GM12873 (cell line): Measurements from ENCODE around the gene RGS6.

Experiments used
- CTCF ChIP-seq: IDR thresholded peaks from 2 replicates; pipeline ENCODE4 v1.5.1; 2012; ENCODE audit warnings: low read depth, mild to moderate bottlenecking, moderate library complexity, low read length, control low read depth; ENCODE audit not compliant: insufficient read depth; ENCODE audit errors: missing control alignments

Gene RGS6

GRCh38 chr14:72563676-72564075 is 631.4 kb downstream of the RGS6 start:
- TF ChIP-seq CTCF = no peak

GRCh38 chr14:72565149-72565559 is 632.9 kb downstream of the RGS6 start:
- TF ChIP-seq CTCF = no peak

- TF ChIP-seq CTCF = no peak
Measured at GRCh38 chr14:72565917-72566316, 633.7 kb downstream of the RGS6 start.

- no peak for TF ChIP-seq CTCF
Measured at GRCh38 chr14:72567226-72567625, 635.0 kb downstream of the RGS6 start.

GRCh38 chr14:72568296-72568992 is 636.2 kb downstream of the RGS6 start:
- TF ChIP-seq CTCF = no peak

- TF ChIP-seq CTCF = no peak
Measured at GRCh38 chr14:72573725-72574417, 641.6 kb downstream of the RGS6 start.

- TF ChIP-seq CTCF = no peak
Measured at GRCh38 chr14:72574715-72575114, 642.5 kb downstream of the RGS6 start.
